T-helper 2 cell treated with Interferon-gamma antibody and Interleukin-4, amounts not matched to agents 5 μg/mL and 100 μg/mL, for 36 hours (primary cell): Measurements from ENCODE around the gene PPP3R2.
"Not testable (repeated sequence)": the region's sequence is repeated elsewhere in the genome, so short reads cannot be mapped to it uniquely, and the experiment has no call there.

ENCODE experiments used
- DNase-seq: peaks from one replicate; pipeline ENCODE4 v3.0.0; 2021; ENCODE audit warnings: low spot score
- H3K27ac Mint-ChIP-seq: one replicate; pipeline ENCODE4 v1.8.0; 2021; ENCODE audit warnings: mild to moderate bottlenecking, mixed read lengths
- H3K27me3 Mint-ChIP-seq: one replicate; pipeline ENCODE4 v1.8.0; 2021; ENCODE audit warnings: low read depth, mixed read lengths
- H3K36me3 Mint-ChIP-seq: one replicate; pipeline ENCODE4 v1.8.0; 2021; ENCODE audit warnings: low read depth, mixed read lengths
- H3K4me1 Mint-ChIP-seq: one replicate; pipeline ENCODE4 v1.8.0; 2021; ENCODE audit warnings: low read depth, mixed read lengths
- H3K4me3 Mint-ChIP-seq: one replicate; pipeline ENCODE4 v1.8.0; 2022; ENCODE audit warnings: mild to moderate bottlenecking, moderate library complexity, mixed read lengths
- H3K9me3 Mint-ChIP-seq: one replicate; pipeline ENCODE4 v1.8.0; 2021; ENCODE audit warnings: mixed read lengths

PPP3R2 gene

GRCh38 chr9:101605547-101605946 lies 10.8 kb upstream of the PPP3R2 start:
- DNase-seq: no peak
- peaks cover 11% of the 10 kb centered on the region for H3K27me3 Mint-ChIP-seq
- H3K27ac Mint-ChIP-seq: no peak overlapping the region
- H3K9me3 Mint-ChIP-seq: no peaks in the 10 kb centered on the region
- H3K4me3 Mint-ChIP-seq: no peak overlapping the region
- no peaks in the 10 kb centered on the region for H3K36me3 Mint-ChIP-seq
- no peaks in the 10 kb centered on the region for H3K4me1 Mint-ChIP-seq

- Mint-ChIP-seq H3K4me1 (no peaks in the 10 kb centered on the region), H3K9me3 (no peaks in the 10 kb centered on the region), H3K27ac (no peak overlapping the region), H3K4me3 (no peak overlapping the region), H3K36me3 (no peaks in the 10 kb centered on the region), H3K27me3 (peaks cover 11% of the 10 kb centered on the region)
- no peak for DNase-seq
Observed at GRCh38 chr9:101604296-101604695, 9.5 kb upstream of the PPP3R2 start.

- H3K4me3 Mint-ChIP-seq: no peak overlapping the region
Observed at GRCh38 chr9:101601904-101602765, 7.4 kb upstream of the PPP3R2 start.

GRCh38 chr9:101593345-101593744 lies 1.4 kb downstream of the PPP3R2 start:
- H3K4me1 Mint-ChIP-seq: no peaks in the 10 kb centered on the region
- DNase-seq: no peak
- H3K9me3 Mint-ChIP-seq: no peaks in the 10 kb centered on the region
- H3K27me3 Mint-ChIP-seq: peaks cover 4% of the 10 kb centered on the region
- no peak overlapping the region for H3K4me3 Mint-ChIP-seq
- H3K27ac Mint-ChIP-seq: no peak overlapping the region
- no peaks in the 10 kb centered on the region for H3K36me3 Mint-ChIP-seq

More at GRCh38 chr9:101601904-101602765, 7.4 kb upstream of the PPP3R2 start:
- Mint-ChIP-seq H3K27ac (no peak overlapping the region), H3K27me3 (peaks cover 11% of the 10 kb centered on the region), H3K4me1 (no peaks in the 10 kb centered on the region), H3K36me3 (no peaks in the 10 kb centered on the region), H3K9me3 (no peaks in the 10 kb centered on the region)
- no peak for DNase-seq

GRCh38 chr9:101592788-101593187 lies 2.0 kb downstream of the PPP3R2 start:
- Mint-ChIP-seq H3K27ac (no peak overlapping the region), H3K9me3 (no peaks in the 10 kb centered on the region), H3K27me3 (peaks cover 6% of the 10 kb centered on the region), H3K36me3 (no peaks in the 10 kb centered on the region), H3K4me3 (no peak overlapping the region), H3K4me1 (no peaks in the 10 kb centered on the region)
- no peak for DNase-seq

GRCh38 chr9:101591787-101592446 lies 2.9 kb downstream of the PPP3R2 start:
- H3K9me3 Mint-ChIP-seq: no peaks in the 10 kb centered on the region
- no peak overlapping the region for H3K27ac Mint-ChIP-seq
- peaks cover 6% of the 10 kb centered on the region for H3K27me3 Mint-ChIP-seq
- no peak overlapping the region for H3K4me3 Mint-ChIP-seq
- no peak for DNase-seq
- H3K36me3 Mint-ChIP-seq: no peaks in the 10 kb centered on the region
- peaks cover under 1% of the 10 kb centered on the region for H3K4me1 Mint-ChIP-seq

- Mint-ChIP-seq H3K9me3 (no peaks in the 10 kb centered on the region), H3K36me3 (no peaks in the 10 kb centered on the region), H3K27ac (no peak overlapping the region), H3K27me3 (peaks cover 6% of the 10 kb centered on the region), H3K4me1 (peaks cover 7% of the 10 kb centered on the region), H3K4me3 (no peak overlapping the region)
- no peak for DNase-seq
Observed at GRCh38 chr9:101590901-101591300, 3.9 kb downstream of the PPP3R2 start.

GRCh38 chr9:101590074-101590473 lies 4.7 kb downstream of the PPP3R2 start:
- H3K9me3 Mint-ChIP-seq, H3K27me3 Mint-ChIP-seq, H3K4me3 Mint-ChIP-seq, DNase-seq, H3K27ac Mint-ChIP-seq, H3K36me3 Mint-ChIP-seq: not testable (repeated sequence)
- H3K4me1 Mint-ChIP-seq: peaks cover 11% of the 10 kb centered on the region

- no peak for DNase-seq
- no peaks in the 10 kb centered on the region for H3K9me3 Mint-ChIP-seq
- no peaks in the 10 kb centered on the region for H3K36me3 Mint-ChIP-seq
- H3K4me3 Mint-ChIP-seq: no peak overlapping the region
- peaks cover 6% of the 10 kb centered on the region for H3K27me3 Mint-ChIP-seq
- H3K27ac Mint-ChIP-seq: no peak overlapping the region
- H3K4me1 Mint-ChIP-seq: peaks cover 11% of the 10 kb centered on the region
Observed at GRCh38 chr9:101587332-101588043, 7.3 kb downstream of the PPP3R2 start.

GRCh38 chr9:101586651-101587050 lies 8.1 kb downstream of the PPP3R2 start:
- Mint-ChIP-seq H3K27ac (no peak overlapping the region), H3K4me3 (no peak overlapping the region), H3K36me3 (no peaks in the 10 kb centered on the region), H3K4me1 (peaks cover 11% of the 10 kb centered on the region), H3K9me3 (no peaks in the 10 kb centered on the region), H3K27me3 (peaks cover 2% of the 10 kb centered on the region)
- peak; percentile 21 for DNase-seq

- no peak overlapping the region for H3K27ac Mint-ChIP-seq
- no peaks in the 10 kb centered on the region for H3K36me3 Mint-ChIP-seq
- H3K9me3 Mint-ChIP-seq: no peaks in the 10 kb centered on the region
- H3K27me3 Mint-ChIP-seq: peaks cover 2% of the 10 kb centered on the region
- peaks cover 11% of the 10 kb centered on the region for H3K4me1 Mint-ChIP-seq
- DNase-seq: no peak
- no peak overlapping the region for H3K4me3 Mint-ChIP-seq
Observed at GRCh38 chr9:101585740-101586139, 9.0 kb downstream of the PPP3R2 start.

GRCh38 chr9:101582553-101582952 lies 12.2 kb downstream of the PPP3R2 start:
- DNase-seq: no peak
- no peaks in the 10 kb centered on the region for H3K27me3 Mint-ChIP-seq
- H3K4me1 Mint-ChIP-seq: peaks cover 11% of the 10 kb centered on the region
- no peak overlapping the region for H3K4me3 Mint-ChIP-seq
- H3K9me3 Mint-ChIP-seq: no peaks in the 10 kb centered on the region
- H3K36me3 Mint-ChIP-seq: no peaks in the 10 kb centered on the region
- H3K27ac Mint-ChIP-seq: no peak overlapping the region

- no peak overlapping the region for H3K4me3 Mint-ChIP-seq
- DNase-seq: no peak
- H3K27ac Mint-ChIP-seq: no peak overlapping the region
- H3K36me3 Mint-ChIP-seq: no peaks in the 10 kb centered on the region
- H3K4me1 Mint-ChIP-seq: no peaks in the 10 kb centered on the region
- H3K27me3 Mint-ChIP-seq: no peaks in the 10 kb centered on the region
- no peaks in the 10 kb centered on the region for H3K9me3 Mint-ChIP-seq
Observed at GRCh38 chr9:101579711-101580545, 14.8 kb downstream of the PPP3R2 start.
